Liver (tissue), 9 donors: ENCODE measurements around the gene RAPGEF4. TPM values are rescaled to one million over a fixed set of nuclear protein-coding genes. Genes with fewer than 3 reads are reported as not detected.

ENCODE experiments used
- DNase-seq: peaks from one replicate; pipeline ENCODE4 v3.0.0-alpha.2; 2017; ENCODE audit warnings: low spot score
- H3K27ac ChIP-seq, 2 donors: one replicate each; pipeline ENCODE4 v1.7.0; 2013; ENCODE audit warnings: inconsistent platforms in 2 of 2, low read length in 2 of 2, control low read depth in 1 of 2, low read depth in 1 of 2, mild to moderate bottlenecking in 1 of 2
- H3K27me3 ChIP-seq, 4 donors: one replicate each; pipeline versions ENCODE4 v1.6.1 to v1.7.0; 2013; ENCODE audit warnings: low read length in 3 of 4, inconsistent platforms in 1 of 4, mild to moderate bottlenecking in 1 of 4, moderate library complexity in 1 of 4; ENCODE audit not compliant: control insufficient read depth in 4 of 4, insufficient read depth in 4 of 4
- H3K36me3 ChIP-seq, 4 donors: one replicate each; pipeline versions ENCODE4 v1.6.1 to v1.7.0; 2013; ENCODE audit warnings: low read length in 3 of 4, mild to moderate bottlenecking in 3 of 4, low read depth in 1 of 4, moderate library complexity in 1 of 4; ENCODE audit not compliant: control insufficient read depth in 4 of 4, insufficient read depth in 3 of 4
- H3K4me1 ChIP-seq, 4 donors: one replicate each; pipeline versions ENCODE4 v1.6.1 to v1.7.0; 2013; ENCODE audit warnings: low read length in 3 of 4, mild to moderate bottlenecking in 3 of 4, moderate library complexity in 1 of 4; ENCODE audit not compliant: control insufficient read depth in 4 of 4, insufficient read depth in 4 of 4
- H3K4me3 ChIP-seq, 3 donors: one replicate each; pipeline versions ENCODE4 v1.6.1 to v1.7.0; 2013; ENCODE audit warnings: low read length in 3 of 3, control low read depth in 1 of 3, low read depth in 1 of 3, mild to moderate bottlenecking in 1 of 3
- H3K9ac ChIP-seq, 2 donors: one replicate each; pipeline ENCODE4 v1.7.0; 2013; ENCODE audit warnings: low read length in 2 of 2, mild to moderate bottlenecking in 2 of 2, moderate library complexity in 2 of 2, control low read depth in 1 of 2, low read depth in 1 of 2
- H3K9me3 ChIP-seq, 4 donors: one replicate each; pipeline versions ENCODE4 v1.6.1 to v1.7.0; 2013; ENCODE audit warnings: low read length in 3 of 4; ENCODE audit not compliant: control insufficient read depth in 4 of 4
- EGR1 ChIP-seq, 2 donors: IDR thresholded peaks; 2 replicates each; pipeline ENCODE4 v1.6.1; 2016 to 2018; ENCODE audit warnings: antibody characterized with exemption in 2 of 2, low read depth in 2 of 2
- FOXA1 ChIP-seq: IDR thresholded peaks from 2 replicates; pipeline ENCODE4 v1.6.1; 2016; ENCODE audit warnings: antibody characterized with exemption
- FOXA2 ChIP-seq: IDR thresholded peaks from 2 replicates; pipeline ENCODE4 v1.6.1; 2016; ENCODE audit warnings: antibody characterized with exemption
- GABPA ChIP-seq, 2 donors: IDR thresholded peaks in 1 of 2; conservative IDR thresholded peaks in 1 of 2; 2 replicates each; pipeline ENCODE4 v1.6.1; 2016; ENCODE audit warnings: antibody characterized with exemption in 2 of 2, mild to moderate bottlenecking in 1 of 2, moderate library complexity in 1 of 2
- HNF4A ChIP-seq, 2 donors: conservative IDR thresholded peaks; 2 replicates each; pipeline ENCODE4 v1.6.1; 2016; ENCODE audit warnings: antibody characterized with exemption in 2 of 2, mild to moderate bottlenecking in 2 of 2
- HNF4G ChIP-seq: IDR thresholded peaks from 2 replicates; pipeline ENCODE4 v1.6.1; 2016; ENCODE audit warnings: antibody characterized with exemption
- JUND ChIP-seq, 2 donors: IDR thresholded peaks; 2 replicates each; pipeline ENCODE4 v1.6.1; 2016; ENCODE audit warnings: antibody characterized with exemption in 2 of 2
- MAX ChIP-seq: IDR thresholded peaks from 2 replicates; pipeline ENCODE4 v1.6.1; 2016; ENCODE audit warnings: antibody characterized with exemption
- NR2F2 ChIP-seq: IDR thresholded peaks from 2 replicates; pipeline ENCODE4 v1.6.1; 2016; ENCODE audit warnings: antibody characterized with exemption
- RAD21 ChIP-seq, 2 donors: IDR thresholded peaks; 2 replicates each; pipeline ENCODE4 v1.6.1; 2016; ENCODE audit warnings: antibody characterized with exemption in 2 of 2, mild to moderate bottlenecking in 2 of 2
- REST ChIP-seq: IDR thresholded peaks from 2 replicates; pipeline ENCODE4 v1.6.1; 2016; ENCODE audit warnings: antibody characterized with exemption, mild to moderate bottlenecking
- RXRA ChIP-seq, 2 donors: IDR thresholded peaks; 2 replicates each; pipeline ENCODE4 v1.6.1; 2017 to 2018; ENCODE audit warnings: antibody characterized with exemption in 2 of 2, mild to moderate bottlenecking in 1 of 2
- SP1 ChIP-seq: IDR thresholded peaks from 2 replicates; pipeline ENCODE4 v1.6.1; 2018; ENCODE audit warnings: antibody characterized with exemption, mild to moderate bottlenecking
- TAF1 ChIP-seq: conservative IDR thresholded peaks from 2 replicates; pipeline ENCODE4 v1.6.1; 2016; ENCODE audit warnings: antibody characterized with exemption, mild to moderate bottlenecking
- YY1 ChIP-seq: IDR thresholded peaks from 2 replicates; pipeline ENCODE4 v1.6.1; 2016; ENCODE audit warnings: antibody characterized with exemption, mild to moderate bottlenecking
- WGBS: extraction: QIAGEN DNeasy Blood & Tissue Kit; methylation state at CpG from one replicate; pipeline ENCODE4 v1.1.7; 2013; 5-methylcytosine and 5-hydroxymethylcytosine counted together
- polyA plus RNA-seq, 2 donors: library from polyadenylated mRNA; stranded (reverse) in 1 of 2; unstranded in 1 of 2; fragments of 200-250 nt in 1 of 2; fragments of >200 nt in 1 of 2; fragmentation: Nextera tagmentation in 1 of 2; extraction: Ambion mirVana in 1 of 2; gene quantifications; one replicate each; pipeline versions ENCODE4 v1.2.1 to v1.2.3, GENCODE V29; 2013 to 2015
- total RNA-seq, 2 donors: library from RNA; depleted of rRNA; stranded (reverse); fragments of >200 nt; gene quantifications; one replicate each; pipeline ENCODE4 v1.2.3, GENCODE V29; 2014
- TF ChIP-seq, protein P1 (sequence below): IDR thresholded peaks from 2 replicates; pipeline ENCODE4 v1.6.1; 2016; ENCODE audit warnings: antibody characterized with exemption
- TF ChIP-seq, protein P2 (sequence below): IDR thresholded peaks from 2 replicates; pipeline ENCODE4 v1.6.1; 2016; ENCODE audit warnings: antibody characterized with exemption
- TF ChIP-seq, protein P3 (sequence below): fragments of 150-350 bp; IDR thresholded peaks from 2 replicates; pipeline ENCODE4 v1.5.1; 2017; ENCODE audit warnings: improper control_type of control experiment, low read depth, low read length; ENCODE audit not compliant: missing input control
- donor health status: healthy.
- donor health status: healthy.
- donor health status: healthy.
- donor health status: healthy.
- donor health status: healthy.

The RAPGEF4 gene
- total and polyA plus RNA-seq, 4 donors = 1.5 to 18.2 (median 8.3) TPM

- WGBS = 83% methylated on average over 1 of the region's 1 CpG
- H3K9ac ChIP-seq = no peak overlapping the region
These were observed 8.3 kb downstream of the RAPGEF4 start for GRCh38 chr2:172743898-172744297.

DNA sequence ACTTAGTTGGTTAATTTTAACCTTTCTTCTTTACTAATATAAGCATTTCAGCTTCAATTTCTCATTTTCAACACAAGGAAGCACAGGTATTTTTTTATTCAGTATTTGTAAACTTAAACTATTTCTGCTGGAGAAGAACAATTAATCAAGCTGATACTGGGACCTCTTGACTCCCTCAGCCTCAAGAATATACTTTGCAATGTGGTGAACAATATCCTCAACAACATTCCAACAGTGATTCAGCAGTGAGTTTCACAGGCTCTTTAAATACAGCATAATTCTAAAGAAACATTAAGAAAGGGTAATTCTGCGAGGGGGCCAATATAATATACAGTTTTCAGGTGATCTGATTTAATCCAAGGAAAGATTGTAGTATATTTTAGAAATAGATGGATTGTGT lies 10.0 kb downstream of the RAPGEF4 start:
- H3K9me3 ChIP-seq = peaks cover 0 to 2% (median 0%) of the 10 kb centered on the region in 4 donors
- no peak for TF ChIP-seq HNF4G
- TF ChIP-seq, protein P1, sequence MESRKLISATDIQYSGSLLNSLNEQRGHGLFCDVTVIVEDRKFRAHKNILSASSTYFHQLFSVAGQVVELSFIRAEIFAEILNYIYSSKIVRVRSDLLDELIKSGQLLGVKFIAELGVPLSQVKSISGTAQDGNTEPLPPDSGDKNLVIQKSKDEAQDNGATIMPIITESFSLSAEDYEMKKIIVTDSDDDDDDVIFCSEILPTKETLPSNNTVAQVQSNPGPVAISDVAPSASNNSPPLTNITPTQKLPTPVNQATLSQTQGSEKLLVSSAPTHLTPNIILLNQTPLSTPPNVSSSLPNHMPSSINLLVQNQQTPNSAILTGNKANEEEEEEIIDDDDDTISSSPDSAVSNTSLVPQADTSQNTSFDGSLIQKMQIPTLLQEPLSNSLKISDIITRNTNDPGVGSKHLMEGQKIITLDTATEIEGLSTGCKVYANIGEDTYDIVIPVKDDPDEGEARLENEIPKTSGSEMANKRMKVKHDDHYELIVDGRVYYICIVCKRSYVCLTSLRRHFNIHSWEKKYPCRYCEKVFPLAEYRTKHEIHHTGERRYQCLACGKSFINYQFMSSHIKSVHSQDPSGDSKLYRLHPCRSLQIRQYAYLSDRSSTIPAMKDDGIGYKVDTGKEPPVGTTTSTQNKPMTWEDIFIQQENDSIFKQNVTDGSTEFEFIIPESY = no peak
- no peak for TF ChIP-seq FOXA2
- no peak for TF ChIP-seq REST
- TF ChIP-seq JUND (IDR thresholded peaks at IDR 0.05) = no peak
- no peak for TF ChIP-seq EGR1 (IDR thresholded peaks at IDR 0.05; ENCODE audit: low read depth in 2 of 2)
- no peak for TF ChIP-seq SP1
- TF ChIP-seq, protein P2, sequence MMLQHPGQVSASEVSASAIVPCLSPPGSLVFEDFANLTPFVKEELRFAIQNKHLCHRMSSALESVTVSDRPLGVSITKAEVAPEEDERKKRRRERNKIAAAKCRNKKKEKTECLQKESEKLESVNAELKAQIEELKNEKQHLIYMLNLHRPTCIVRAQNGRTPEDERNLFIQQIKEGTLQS = no peak
- TF ChIP-seq NR2F2 = no peak
- TF ChIP-seq RAD21 (IDR thresholded peaks at IDR 0.05) = no peak
- TF ChIP-seq HNF4A (conservative IDR thresholded peaks at IDR 0.05) = no peak
- no peak for TF ChIP-seq GABPA (IDR thresholded peaks at IDR 0.05 in 1 of 2, conservative IDR thresholded peaks at IDR 0.05 in 1 of 2)
- TF ChIP-seq, protein P3, sequence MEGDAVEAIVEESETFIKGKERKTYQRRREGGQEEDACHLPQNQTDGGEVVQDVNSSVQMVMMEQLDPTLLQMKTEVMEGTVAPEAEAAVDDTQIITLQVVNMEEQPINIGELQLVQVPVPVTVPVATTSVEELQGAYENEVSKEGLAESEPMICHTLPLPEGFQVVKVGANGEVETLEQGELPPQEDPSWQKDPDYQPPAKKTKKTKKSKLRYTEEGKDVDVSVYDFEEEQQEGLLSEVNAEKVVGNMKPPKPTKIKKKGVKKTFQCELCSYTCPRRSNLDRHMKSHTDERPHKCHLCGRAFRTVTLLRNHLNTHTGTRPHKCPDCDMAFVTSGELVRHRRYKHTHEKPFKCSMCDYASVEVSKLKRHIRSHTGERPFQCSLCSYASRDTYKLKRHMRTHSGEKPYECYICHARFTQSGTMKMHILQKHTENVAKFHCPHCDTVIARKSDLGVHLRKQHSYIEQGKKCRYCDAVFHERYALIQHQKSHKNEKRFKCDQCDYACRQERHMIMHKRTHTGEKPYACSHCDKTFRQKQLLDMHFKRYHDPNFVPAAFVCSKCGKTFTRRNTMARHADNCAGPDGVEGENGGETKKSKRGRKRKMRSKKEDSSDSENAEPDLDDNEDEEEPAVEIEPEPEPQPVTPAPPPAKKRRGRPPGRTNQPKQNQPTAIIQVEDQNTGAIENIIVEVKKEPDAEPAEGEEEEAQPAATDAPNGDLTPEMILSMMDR = no peak
- TF ChIP-seq MAX = no peak
- no peak for TF ChIP-seq RXRA (IDR thresholded peaks at IDR 0.05)
- no peak for TF ChIP-seq TAF1
- TF ChIP-seq YY1 = no peak
- no peak overlapping the region for H3K9ac ChIP-seq
- WGBS = 96% methylated on average over 1 of the region's 1 CpG
- no peak for DNase-seq
- H3K4me1 ChIP-seq = peaks cover 0 to 2% (median 0%) of the 10 kb centered on the region in 4 donors
- H3K4me3 ChIP-seq = no peak overlapping the region
- H3K36me3 ChIP-seq = no peaks in the 10 kb centered on the region
- H3K27me3 ChIP-seq = no peaks in the 10 kb centered on the region
- H3K27ac ChIP-seq = no peak overlapping the region

More at GRCh38 chr2:172743898-172744297, 8.3 kb downstream of the RAPGEF4 start:
- Histone ChIP-seq H3K27me3 (no peaks in the 10 kb centered on the region), H3K9me3 (peaks cover 0 to 2% (median 0%) of the 10 kb centered on the region in 4 donors), H3K27ac (no peak overlapping the region), H3K4me1 (peaks cover 0 to 2% (median 0%) of the 10 kb centered on the region in 4 donors), H3K36me3 (no peaks in the 10 kb centered on the region), H3K4me3 (no peak overlapping the region)
- no peak for DNase-seq
- no peak for TF ChIP-seq TAF1
- TF ChIP-seq FOXA1 = no peak
